Thymus (tissue), 11 donors: ENCODE results near the gene DPF3. TPM values are rescaled to one million over a fixed set of nuclear protein-coding genes. Genes with fewer than 3 reads are reported as not detected.

Experiments
- DNase-seq, 9 donors: peaks; one replicate each; pipeline ENCODE4 v3.0.0-alpha.2; 2013; ENCODE audit warnings: low spot score in 9 of 9, low read depth in 6 of 9, missing footprints in 1 of 9
- H3K27ac ChIP-seq, 2 donors: one replicate each; pipeline ENCODE4 v1.5.1; 2013; ENCODE audit warnings: control low read depth in 1 of 2, low read depth in 1 of 2, low read length in 1 of 2, mild to moderate bottlenecking in 1 of 2, moderate library complexity in 1 of 2
- H3K27me3 ChIP-seq, 2 donors: one replicate each; pipeline ENCODE4 v1.5.1; 2013; ENCODE audit warnings: low read length in 1 of 2; ENCODE audit not compliant: control insufficient read depth in 2 of 2, insufficient read depth in 1 of 2
- H3K36me3 ChIP-seq, 2 donors: one replicate each; pipeline ENCODE4 v1.5.1; 2013; ENCODE audit warnings: low read length in 1 of 2, mild to moderate bottlenecking in 1 of 2, moderate library complexity in 1 of 2; ENCODE audit not compliant: control insufficient read depth in 2 of 2, insufficient read depth in 2 of 2
- H3K4me1 ChIP-seq, 2 donors: one replicate each; pipeline ENCODE4 v1.5.1; 2013; ENCODE audit warnings: low read length in 2 of 2; ENCODE audit not compliant: control insufficient read depth in 2 of 2, insufficient read depth in 2 of 2
- H3K4me3 ChIP-seq, 2 donors: one replicate each; pipeline ENCODE4 v1.5.1; 2013; ENCODE audit warnings: low read length in 2 of 2, control low read depth in 1 of 2, mild to moderate bottlenecking in 1 of 2
- H3K9me3 ChIP-seq, 2 donors: one replicate each; pipeline ENCODE4 v1.5.1; 2013; ENCODE audit warnings: low read length in 1 of 2, mild to moderate bottlenecking in 1 of 2; ENCODE audit not compliant: control insufficient read depth in 2 of 2, insufficient read depth in 1 of 2
- WGBS: extraction: QIAGEN DNeasy Blood & Tissue Kit; methylation state at CpG from one replicate; pipeline ENCODE4 v1.1.7; 2013; 5-methylcytosine and 5-hydroxymethylcytosine counted together
- polyA plus RNA-seq: library from polyadenylated mRNA; stranded (reverse); fragments of 200-250 nt; gene quantifications from one replicate; pipeline ENCODE4 v1.2.3, GENCODE V29; 2013
- total RNA-seq: library from RNA; stranded (reverse); fragments of 120-200 nt; gene quantifications from one replicate; pipeline ENCODE4 v1.2.4, GENCODE V29; 2013
- donor health status: healthy.

The DPF3 gene
- total and polyA plus RNA-seq, 2 donors: 0.46 to 1.6 TPM

DNA sequence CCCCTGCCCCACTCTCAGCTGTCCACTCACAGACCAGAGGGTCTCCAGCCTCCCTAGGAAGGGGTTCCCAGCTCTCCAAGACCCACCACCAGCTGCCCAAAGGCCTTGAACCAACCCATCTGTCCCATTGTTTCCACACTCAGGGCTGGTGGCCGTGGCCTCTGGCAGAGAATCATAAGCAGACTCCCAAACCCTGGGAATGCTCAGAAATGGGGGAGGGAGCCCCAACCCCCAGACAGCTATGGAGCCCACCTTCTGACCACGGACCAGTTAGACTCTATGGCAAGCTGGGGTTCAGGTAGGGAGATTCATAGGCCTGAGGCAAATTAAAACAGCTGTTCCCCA is 280.0 kb downstream of the DPF3 start:
- H3K4me1 ChIP-seq: peaks cover 0 to 39% of the 10 kb centered on the region in 2 donors
- 91% methylated on average over 2 of the region's 2 CpGs for WGBS
- H3K4me3 ChIP-seq: no peak overlapping the region
- H3K36me3 ChIP-seq: no peaks in the 10 kb centered on the region
- peaks cover 0 to 3% of the 10 kb centered on the region in 2 donors for H3K9me3 ChIP-seq
- DNase-seq: no peak
- H3K27ac ChIP-seq: no peak overlapping the region
- no peaks in the 10 kb centered on the region for H3K27me3 ChIP-seq

DNA sequence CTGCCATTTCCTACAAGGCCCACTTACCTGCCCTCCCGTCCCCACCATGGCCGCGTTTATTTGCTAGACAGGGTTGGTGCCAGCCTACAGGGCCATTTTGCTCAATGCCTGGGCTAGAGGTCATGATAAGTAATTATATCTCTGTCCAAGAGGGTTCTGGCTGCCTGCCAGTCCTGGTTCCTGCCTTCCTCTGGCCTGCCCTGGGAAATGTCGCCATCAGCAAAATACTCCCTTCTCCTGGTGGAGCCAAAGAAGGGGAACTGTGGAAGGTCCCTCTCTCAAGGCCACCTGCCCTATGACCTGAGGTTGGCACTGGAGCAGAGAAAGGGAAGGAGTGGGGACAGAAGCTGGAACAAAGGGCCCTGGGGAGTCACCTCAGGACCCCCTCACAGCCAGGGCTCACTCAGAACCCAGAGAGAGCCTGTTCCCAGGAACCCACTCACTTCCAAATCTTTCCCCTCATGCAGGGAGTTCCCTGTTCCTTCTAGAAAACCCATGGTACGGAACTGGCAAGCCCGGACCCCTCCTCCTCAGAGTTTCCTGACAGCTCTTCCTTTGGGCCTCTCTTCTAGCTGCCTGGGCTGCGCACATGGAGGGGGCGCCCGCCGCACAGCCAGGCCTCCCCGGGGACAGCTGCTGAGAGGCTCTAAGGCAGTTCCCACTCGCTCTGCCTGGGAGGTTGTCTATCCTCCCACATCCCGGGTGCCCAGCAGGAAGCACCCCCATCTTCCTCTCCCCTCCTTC is 280.5 kb downstream of the DPF3 start:
- no peaks in the 10 kb centered on the region for H3K36me3 ChIP-seq
- no peak overlapping the region for H3K27ac ChIP-seq
- H3K9me3 ChIP-seq: peaks cover 0 to 3% of the 10 kb centered on the region in 2 donors
- H3K27me3 ChIP-seq: no peaks in the 10 kb centered on the region
- 75% methylated on average over 13 of the region's 13 CpGs for WGBS
- no peak for DNase-seq
- H3K4me3 ChIP-seq: no peak overlapping the region
- peaks cover 0 to 35% of the 10 kb centered on the region in 2 donors for H3K4me1 ChIP-seq

DNA sequence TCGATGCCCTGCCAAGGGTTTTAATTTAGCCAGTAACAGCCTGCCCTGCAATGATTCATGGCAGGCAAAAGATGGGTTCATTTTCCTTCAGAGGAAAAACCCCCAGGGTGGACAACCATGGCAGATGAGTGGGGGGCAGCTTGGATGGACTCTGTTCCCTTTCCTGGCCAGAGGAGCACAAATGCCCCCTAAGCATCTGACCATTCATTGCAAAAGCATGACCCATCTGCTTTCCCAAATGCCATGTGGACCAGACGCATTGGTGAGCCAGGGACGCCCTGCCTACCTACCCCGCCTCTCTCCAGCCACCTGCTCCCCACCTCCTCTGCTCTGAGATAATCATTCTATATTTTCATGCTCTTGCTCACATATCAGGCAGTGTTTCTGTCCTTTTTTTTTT is 281.9 kb downstream of the DPF3 start:
- no peak overlapping the region for H3K4me3 ChIP-seq
- H3K9me3 ChIP-seq: peaks cover 0 to 3% of the 10 kb centered on the region in 2 donors
- H3K27me3 ChIP-seq: no peaks in the 10 kb centered on the region
- H3K27ac ChIP-seq: no peak overlapping the region
- peaks cover 0 to 27% of the 10 kb centered on the region in 2 donors for H3K4me1 ChIP-seq
- no peaks in the 10 kb centered on the region for H3K36me3 ChIP-seq
- 97% methylated on average over 4 of the region's 4 CpGs for WGBS
- DNase-seq: no peak

DNA sequence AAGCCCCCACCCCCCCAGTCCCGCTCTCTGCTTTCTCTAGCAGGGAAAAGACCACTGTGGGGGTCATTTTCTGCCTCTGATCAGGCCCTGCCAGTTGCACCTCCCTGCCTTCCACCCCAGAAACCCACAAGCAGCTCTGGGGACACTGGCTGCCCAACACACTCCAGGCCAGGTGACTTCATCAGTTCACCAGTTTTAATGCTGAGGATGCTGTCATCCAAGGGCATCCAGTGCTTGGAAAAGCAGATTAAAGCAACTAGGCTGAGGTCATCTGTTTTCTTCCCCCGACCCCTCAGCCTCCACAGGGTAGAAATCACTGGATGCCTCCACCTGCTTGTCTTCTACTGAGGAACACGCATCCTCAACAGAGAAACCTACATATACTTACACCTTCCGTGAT is 282.4 kb downstream of the DPF3 start:
- no peak for DNase-seq
- H3K27ac ChIP-seq: no peak overlapping the region
- H3K4me3 ChIP-seq: no peak overlapping the region
- no peaks in the 10 kb centered on the region for H3K27me3 ChIP-seq
- WGBS: 97% methylated on average over 4 of the region's 4 CpGs
- peaks cover 0 to 25% of the 10 kb centered on the region in 2 donors for H3K4me1 ChIP-seq
- peaks cover 0 to 3% of the 10 kb centered on the region in 2 donors for H3K9me3 ChIP-seq
- no peaks in the 10 kb centered on the region for H3K36me3 ChIP-seq

DNA sequence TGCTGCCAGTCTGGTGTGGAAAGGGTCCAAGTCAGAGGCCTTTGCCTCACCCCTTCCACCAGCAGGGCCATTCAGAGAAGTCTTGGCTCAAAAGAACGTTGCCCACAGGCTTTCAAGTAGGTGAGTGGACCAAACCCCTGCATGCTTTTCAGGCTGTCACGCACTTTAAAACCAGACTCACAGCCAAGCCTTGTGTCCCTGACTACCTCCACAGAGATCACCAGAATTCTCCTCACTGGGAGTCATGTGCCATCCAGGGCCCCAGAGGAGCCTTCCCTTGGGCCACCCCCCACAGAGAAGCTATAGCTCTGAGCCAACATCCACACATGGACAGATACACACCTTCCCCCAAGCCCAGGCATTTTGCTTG is 283.1 kb downstream of the DPF3 start:
- no peak overlapping the region for H3K27ac ChIP-seq
- no peak overlapping the region for H3K4me3 ChIP-seq
- H3K36me3 ChIP-seq: no peaks in the 10 kb centered on the region
- peaks cover 0 to 3% of the 10 kb centered on the region in 2 donors for H3K9me3 ChIP-seq
- 92% methylated on average over 2 of the region's 2 CpGs for WGBS
- no peak for DNase-seq
- no peaks in the 10 kb centered on the region for H3K27me3 ChIP-seq
- peaks cover 0 to 19% of the 10 kb centered on the region in 2 donors for H3K4me1 ChIP-seq

DNA sequence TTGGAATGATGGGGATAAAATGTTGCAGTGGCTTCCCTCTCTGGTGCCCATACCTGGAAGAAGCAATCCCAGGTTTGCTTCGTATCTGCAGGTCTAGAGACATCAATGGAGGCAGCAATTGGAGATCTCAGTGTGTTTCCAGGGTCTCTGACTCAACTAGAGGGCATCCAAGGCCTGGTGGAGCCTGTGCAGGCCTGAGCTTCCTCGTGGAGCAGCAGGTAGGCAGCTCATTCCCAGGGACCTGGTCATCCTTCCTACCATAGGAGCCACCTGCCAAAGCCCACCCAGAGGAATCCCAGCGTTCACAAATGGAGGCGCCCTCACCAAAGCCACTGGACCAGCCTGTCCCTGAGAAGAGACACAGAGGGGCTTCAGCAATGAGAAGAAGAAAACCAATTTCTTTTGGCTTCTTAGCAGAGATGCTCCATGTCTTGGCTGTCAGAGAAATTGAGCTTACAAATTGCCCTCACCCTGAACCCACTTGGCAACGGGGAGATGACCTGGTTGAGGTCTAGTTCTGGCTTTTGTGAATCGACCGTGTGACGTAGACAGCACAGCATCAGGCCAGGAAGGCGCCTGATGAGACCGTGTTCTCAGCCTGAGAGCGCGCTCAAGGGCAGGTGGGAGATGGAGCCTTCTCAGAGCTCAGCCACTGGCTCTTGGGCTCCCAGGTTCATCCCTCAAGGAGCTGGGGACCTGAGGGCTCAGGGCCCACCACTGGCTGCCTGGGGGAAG is 283.6 kb downstream of the DPF3 start:
- DNase-seq: no peak
- Histone ChIP-seq H3K4me3 (no peak overlapping the region), H3K27ac (no peak overlapping the region), H3K36me3 (no peaks in the 10 kb centered on the region), H3K27me3 (no peaks in the 10 kb centered on the region), H3K9me3 (peaks cover 0 to 3% of the 10 kb centered on the region in 2 donors), H3K4me1 (peaks cover 0 to 14% of the 10 kb centered on the region in 2 donors)
- 96% methylated on average over 12 of the region's 12 CpGs for WGBS

DNA sequence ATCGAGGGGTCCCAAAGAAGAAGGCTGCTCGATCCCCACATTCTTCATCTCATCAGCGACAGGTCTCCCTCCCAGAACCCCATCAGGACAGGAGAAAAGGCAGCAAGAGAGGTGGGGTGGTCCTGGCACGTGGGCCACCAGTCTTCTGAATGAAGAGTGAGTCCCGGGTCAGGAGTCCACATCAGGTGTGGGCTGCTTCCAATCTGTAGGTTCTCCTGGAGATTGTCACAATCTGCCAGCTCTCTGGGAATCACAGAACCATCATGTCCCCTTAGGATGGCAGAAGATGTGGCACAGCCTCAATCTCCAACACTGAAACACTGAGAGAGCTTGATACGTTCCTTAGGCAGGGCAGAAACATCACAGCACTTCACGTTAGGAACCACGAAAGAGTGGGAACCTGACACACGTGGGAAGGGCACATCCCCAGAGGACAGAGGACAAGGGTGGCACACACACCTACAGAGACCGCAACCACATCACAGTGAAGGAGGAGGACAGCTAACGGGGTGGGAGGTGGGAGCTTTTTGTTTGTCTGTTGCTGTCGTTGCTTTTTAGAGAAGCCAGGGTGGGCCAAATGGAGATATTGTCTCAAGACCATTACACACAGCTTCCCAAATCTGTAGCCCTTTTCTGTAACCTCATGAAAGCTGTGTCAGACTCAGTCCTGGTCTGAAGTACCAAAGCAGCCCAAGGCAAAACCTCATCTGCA is 284.5 kb downstream of the DPF3 start:
- WGBS: 90% methylated on average over 12 of the region's 12 CpGs
- DNase-seq: no peak
- H3K27me3 ChIP-seq: no peaks in the 10 kb centered on the region
- H3K36me3 ChIP-seq: no peaks in the 10 kb centered on the region
- peaks cover 0 to 9% of the 10 kb centered on the region in 2 donors for H3K4me1 ChIP-seq
- no peak overlapping the region for H3K4me3 ChIP-seq
- H3K9me3 ChIP-seq: peaks cover 0 to 6% of the 10 kb centered on the region in 2 donors
- no peak overlapping the region for H3K27ac ChIP-seq

DNA sequence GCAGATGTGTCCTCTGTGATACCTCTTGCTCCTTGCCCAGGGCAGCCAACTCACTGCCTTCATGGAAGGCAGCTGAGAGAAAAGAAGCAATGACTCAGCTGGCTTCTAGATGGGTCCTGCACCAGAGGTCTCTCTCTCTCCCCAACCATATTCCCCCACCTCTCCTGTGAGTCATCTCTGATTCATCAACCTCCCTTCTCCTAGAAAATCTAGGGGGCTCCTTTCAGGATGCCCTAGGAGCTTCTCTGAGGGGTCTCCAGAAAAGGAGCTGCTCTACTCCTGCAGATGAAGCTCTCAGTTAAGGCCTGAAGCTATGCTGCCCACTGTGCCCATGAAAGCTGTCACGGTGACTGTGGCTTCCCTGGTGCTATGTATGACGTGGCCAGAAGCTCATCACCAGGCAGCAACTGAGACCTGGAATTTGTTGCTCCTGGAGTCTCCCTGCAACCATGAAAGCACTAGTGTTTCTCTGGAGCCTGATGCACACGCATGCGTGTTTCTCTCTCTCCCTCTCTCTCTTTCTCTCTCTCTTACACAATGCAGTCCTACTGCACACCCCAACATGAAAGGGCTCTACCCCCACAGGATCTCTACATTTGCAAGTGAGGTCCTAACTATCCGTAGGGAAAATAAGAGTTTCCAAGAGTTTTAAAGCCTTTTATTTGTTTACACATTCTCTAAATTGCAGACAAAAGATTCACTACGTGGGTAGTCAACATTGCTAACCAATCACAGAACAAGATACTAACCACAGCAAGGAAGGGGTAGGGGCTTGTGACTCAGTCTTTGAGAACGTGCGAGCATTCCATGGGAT is 285.3 kb downstream of the DPF3 start:
- no peak overlapping the region for H3K27ac ChIP-seq
- no peak for DNase-seq
- H3K4me3 ChIP-seq: no peak overlapping the region
- H3K36me3 ChIP-seq: no peaks in the 10 kb centered on the region
- peaks cover 0 to 5% of the 10 kb centered on the region in 2 donors for H3K4me1 ChIP-seq
- WGBS: 96% methylated on average over 8 of the region's 8 CpGs
- H3K27me3 ChIP-seq: no peaks in the 10 kb centered on the region
- peaks cover 0 to 6% of the 10 kb centered on the region in 2 donors for H3K9me3 ChIP-seq
